DMS 273 treated with DMSO at 0.1 percent for 48 hours (cell line): ENCODE results near the gene GPR21.

Experiments used
- DNase-seq: peaks from one replicate; lab custom pipeline; 2025; lab: John Stamatoyannopoulos, UW

GPR21 gene, protein sequence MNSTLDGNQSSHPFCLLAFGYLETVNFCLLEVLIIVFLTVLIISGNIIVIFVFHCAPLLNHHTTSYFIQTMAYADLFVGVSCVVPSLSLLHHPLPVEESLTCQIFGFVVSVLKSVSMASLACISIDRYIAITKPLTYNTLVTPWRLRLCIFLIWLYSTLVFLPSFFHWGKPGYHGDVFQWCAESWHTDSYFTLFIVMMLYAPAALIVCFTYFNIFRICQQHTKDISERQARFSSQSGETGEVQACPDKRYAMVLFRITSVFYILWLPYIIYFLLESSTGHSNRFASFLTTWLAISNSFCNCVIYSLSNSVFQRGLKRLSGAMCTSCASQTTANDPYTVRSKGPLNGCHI

DNA sequence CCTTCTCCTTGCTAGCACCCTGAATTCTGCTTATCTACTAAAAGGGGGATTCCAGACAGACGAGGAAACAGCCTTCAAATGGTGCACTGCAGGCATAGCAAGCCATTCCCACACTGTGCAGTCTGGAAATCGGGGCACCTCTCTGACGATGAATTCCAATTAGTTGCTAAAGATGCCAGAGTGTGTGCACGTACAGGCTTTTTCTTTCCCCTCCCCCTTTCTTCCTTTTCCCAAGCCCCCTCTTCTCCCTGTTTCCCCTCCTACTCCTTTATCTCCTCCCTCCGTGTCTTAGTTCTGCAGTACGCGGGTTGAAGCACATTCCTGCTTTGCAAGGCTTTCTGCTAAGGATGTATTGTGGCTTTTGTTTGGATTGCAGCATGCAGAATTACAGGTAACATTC lies at the start of gene GPR21:
Gene GPR21, plus strand, starts transcription at position 316 of the 400 bp plus-strand sequence. CDS start 900 bp downstream, outside the sequence.
- no peak for DNase-seq

DNA sequence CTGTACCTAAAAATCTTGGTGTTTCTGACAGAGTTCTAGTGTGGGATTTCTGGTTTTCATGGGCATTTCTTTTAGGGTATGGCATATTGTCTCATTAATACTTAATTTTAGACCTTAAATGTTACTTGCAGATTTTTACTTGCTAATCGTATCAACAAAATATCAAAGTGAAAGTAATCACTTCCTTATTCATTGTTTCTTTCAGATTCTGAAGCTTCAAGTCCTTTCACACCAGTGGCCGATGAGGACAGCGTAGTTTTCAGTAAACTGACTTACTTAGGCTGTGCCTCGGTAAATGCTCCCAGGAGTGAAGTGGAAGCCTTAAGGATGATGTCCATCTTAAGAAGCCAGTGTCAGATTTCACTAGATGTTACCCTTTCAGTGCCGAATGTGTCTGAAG lies 47.5 kb upstream of the GPR21 start:
- no peak for DNase-seq

DNA sequence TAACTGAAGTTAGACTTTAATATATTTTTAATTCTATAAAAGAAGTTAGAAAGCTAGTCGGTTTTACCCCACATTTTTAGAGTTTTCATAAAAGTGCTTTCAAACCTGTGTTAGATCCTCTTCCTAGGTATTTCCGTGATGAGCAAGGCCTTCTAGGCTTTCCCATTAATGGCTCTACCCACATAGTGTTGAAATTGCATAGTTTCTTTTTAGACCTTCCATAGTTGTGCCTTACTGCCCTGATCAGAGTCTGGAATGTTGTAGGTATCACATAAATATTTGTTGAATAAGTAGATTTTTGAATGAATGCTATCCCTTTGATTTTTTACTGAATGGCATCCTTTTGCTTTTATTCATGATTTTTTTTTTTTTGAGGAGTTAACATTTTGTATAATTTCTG lies 45.3 kb upstream of the GPR21 start:
- DNase-seq = no peak

DNA sequence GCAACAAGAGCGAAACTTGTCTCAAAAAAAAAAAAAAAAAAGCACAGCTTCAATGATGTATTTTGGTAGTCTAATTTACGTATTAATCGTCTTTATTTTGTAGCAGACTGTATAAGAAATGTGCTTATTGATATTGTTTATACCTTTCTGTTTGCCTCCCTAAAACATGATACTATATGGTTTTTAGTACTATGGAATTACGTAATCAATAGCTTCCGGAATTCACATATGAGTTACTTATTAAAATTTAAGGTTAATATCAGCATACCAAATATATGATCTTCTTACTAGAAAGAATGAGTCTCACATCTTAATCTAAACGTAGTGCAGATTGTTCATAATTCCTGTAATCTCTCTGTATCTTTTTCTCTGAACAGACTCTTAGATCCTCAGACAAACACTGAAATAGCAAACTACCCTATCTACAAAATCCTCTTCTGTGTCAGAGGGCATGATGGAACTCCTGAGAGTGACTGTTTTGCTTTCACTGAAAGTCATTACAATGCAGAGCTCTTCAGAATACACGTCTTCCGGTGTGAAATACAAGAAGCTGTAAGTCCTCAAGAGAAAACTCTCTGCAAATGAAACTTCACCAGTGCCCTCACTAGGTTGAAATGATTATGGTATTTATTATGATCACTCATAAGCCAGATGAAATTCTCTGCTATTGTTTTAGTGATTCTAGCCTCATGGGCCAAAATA lies 44.4 kb upstream of the GPR21 start:
- DNase-seq = no peak

DNA sequence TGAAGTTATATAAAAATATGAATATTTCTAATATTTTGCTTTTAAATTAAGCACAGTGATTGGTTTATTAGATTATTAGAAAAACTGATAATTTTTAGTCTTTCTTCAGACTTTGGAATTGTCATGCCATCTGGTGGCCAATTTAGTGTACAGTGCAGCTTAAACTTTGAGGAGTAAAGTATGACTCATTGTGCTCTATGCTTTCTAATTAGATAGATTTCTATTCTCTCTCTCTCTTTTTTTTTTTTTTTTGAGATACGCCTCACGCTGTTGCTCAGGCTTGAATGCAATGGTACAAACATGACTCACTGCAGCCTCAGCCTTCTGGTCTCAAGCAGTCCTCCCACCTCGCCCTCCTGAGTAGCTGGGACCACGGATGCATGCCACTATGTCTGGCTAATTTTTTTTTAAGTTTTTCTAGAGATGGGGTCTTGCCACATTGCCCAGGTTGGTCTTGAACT lies 42.1 kb upstream of the GPR21 start:
- DNase-seq = no peak

DNA sequence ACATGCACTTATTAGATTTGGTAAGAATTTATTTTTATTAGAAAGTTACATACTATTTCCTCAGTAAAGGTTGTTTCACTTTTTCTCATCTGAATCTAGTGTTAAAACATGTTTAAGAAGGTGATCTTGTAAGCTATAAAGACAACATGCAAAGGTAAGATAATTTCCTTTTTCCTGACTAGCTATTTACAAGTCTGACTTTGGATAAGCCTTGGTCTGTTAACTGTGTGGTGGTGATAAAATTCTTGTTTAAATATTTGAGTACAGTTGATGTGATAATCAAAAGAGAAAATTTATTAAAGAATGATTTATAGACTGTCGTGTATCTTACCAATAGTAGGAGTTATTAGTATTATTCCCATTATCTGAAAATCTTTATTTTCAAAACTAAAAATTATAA lies 36.9 kb upstream of the GPR21 start:
- no peak for DNase-seq

DNA sequence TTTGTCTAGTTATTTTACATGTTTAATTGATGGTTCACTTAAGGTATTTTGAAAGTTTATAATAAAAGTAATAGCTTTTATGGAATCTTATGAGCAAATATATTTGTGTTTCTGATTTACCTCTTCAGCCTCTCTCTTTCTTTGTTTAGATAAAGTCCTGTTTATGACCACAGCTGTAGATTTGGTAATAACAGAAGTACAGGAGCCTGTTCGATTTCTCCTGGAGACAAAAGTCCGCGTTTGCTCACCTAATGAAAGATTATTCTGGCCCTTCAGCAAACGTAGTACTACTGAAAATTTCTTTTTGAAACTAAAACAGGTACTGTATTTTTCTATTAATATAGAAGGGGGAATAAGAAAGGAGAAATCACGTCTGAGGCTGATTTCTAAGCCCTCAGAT lies 35.0 kb upstream of the GPR21 start:
- DNase-seq = no peak

DNA sequence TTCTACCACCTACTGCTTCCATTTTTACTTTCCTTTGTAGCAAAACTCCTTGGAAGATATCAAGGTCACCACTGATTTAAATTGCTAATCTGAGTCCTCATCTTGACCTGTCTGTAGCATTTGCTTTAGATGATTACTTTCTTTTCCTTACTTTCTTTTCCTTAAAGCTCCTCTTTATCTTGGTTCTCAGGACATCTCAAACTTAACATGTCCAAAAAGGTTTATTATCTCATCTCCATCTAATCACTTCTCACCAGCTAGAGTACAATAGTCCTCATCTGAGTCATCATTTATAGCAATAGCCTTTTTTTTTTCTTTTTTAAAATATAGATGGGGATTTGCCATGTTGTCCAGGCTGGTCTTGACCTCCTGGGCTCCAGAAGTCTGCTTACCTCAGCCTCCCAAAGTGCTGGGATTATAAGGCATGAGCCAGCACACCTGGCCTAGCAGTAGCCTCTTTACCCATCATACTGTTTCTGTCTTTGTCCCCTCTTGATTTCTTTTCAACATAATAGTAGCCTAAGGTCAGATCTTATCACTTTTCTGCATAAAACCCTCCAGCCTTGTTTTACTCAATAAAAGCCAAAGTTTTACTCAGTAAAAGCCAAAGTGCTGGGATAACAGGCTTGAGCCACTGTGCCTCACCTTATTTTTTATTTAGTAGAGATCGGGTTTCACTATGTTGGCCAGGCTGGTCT lies 32.9 kb upstream of the GPR21 start:
- no peak for DNase-seq

DNA sequence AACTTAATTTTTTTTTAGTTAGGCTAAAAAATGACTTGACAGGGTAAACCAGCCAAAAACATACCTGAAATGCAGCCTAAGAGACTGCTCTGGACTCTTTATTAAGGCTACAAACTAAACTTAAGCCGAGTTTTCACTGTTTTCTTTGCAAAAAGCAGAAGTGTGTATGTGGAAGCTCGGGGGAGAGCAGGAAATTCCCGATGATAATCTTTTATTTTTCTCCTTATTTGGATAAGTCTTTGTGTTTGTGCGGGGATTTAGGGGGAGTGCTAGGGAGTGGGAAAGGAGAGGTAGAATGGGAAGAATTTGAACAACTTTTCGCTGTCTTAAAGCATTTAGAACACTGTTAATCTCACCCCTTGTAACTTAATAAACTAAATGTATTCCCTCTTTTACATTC lies 30.7 kb upstream of the GPR21 start:
- DNase-seq = no peak

DNA sequence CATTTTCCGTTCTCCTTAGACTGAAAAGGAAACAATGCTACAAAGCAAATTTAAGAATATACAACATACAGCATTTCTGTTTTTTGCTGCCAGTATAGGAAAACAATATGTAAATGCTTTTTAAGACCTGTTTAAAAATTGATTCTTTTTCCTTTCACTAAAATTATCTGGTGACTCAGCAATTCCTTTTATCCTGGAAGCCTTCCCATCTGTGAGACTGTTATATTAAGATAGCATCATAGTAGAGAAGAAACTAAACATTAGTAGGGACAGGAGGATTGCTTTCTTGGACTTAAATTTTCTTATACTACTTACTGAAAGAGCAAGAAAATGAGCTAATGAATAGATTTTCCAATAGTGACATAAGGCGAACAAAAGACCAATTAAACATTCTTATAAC lies 30.0 kb upstream of the GPR21 start:
- no peak for DNase-seq

DNA sequence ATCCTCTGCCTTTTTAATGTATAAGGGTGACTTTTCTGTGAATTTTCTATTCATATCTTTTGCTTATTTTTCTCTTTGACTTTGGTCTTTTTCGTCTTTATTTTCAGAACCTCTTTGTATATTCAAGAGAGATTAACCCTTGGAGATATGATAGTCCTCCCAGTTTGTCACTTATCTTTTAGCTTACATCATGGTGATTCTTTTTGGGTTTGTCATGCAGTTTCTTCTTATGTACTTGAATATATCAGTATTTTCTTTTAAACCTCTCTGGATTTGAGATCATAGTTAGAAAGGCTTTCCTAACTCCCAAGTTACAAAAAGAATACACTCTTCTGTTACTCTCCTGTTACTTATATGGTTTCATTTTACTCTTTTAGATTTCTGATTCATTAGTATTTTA lies 27.5 kb upstream of the GPR21 start:
- no peak for DNase-seq

DNA sequence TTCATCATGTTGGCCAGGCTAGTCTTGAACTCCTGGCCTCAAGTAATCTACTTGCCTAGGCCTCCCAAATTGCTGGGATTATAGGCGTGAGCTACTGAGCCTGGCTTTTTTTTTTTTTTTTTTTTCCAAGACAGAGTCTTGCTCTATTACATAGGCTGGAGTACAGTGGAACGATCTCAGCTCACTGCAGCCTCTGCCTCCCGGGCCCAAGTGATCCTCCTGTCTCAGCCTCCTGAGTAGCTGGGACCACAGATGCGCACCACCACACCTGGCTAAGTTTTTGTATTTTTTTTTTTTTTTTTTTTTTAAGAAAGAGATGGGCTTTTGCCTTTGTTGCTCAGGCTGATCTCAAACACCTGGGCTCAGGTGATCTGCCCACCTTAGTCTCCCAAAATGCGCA lies 26.2 kb upstream of the GPR21 start:
- DNase-seq = no peak

DNA sequence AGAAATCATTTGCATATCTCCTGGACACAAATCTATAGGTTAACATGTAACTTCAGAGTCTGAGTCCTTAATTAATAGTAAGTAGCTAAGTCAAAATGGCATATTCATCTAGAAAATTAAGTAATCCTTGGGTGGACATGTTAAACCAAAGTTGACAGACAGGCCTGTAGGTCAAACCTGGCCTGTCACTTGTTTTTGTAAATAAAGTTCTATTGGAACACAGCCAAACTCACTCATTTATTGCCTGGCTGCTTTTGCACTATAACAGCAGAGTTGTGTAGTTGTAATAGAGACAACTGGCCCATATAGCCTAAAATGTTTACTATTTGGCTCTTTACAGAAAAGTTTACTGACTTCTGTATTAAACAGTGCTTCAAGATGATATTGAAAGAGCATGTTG lies 24.6 kb upstream of the GPR21 start:
- no peak for DNase-seq

DNA sequence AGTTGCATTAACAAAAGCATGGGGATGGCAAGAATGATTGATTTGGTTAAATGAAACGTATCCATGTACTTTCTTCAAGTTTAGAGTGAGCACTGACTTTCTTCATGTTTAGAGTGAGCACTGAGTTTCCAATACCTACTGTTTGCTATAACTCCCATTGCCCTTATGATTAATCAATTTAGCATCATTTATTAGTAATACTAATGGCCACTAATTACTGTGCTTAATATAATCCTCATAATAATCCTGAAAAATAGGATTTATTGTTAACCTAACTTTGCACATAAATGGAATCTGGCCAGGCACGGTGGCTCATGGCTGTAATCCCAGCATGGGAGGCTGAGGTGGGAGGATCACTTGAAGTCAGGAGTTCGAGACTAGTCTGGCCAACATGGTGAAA lies 22.1 kb upstream of the GPR21 start:
- no peak for DNase-seq

DNA sequence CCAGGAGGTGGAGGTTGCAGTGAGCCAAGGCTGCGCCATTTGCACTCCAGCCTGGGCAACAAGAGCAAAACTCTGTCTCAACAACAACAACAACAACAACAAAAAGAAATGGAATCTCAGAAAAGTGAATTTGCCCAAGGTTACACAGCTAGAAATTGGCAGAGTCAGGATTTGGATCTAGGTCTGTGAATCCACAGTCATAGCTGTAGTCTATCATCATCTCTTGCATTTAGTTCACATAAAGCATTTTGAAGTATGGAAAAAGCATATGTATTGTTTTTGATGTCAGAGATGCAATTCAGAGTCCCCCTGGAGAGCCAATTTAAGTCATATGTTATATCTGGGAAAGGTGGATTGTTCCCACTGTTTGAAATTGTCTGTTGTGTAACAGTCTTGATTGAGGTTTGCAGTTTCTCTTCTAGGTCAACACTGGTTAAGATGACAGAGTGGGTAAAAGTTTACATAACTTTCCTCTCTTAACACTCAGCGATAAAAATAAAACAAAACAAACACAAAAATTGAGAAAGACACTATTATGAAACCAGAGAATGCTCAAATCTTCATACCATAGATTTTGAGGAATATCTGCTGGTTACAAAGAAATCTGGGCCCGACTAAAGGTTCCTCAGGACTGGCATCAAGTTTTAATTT lies 21.5 kb upstream of the GPR21 start:
- no peak for DNase-seq

DNA sequence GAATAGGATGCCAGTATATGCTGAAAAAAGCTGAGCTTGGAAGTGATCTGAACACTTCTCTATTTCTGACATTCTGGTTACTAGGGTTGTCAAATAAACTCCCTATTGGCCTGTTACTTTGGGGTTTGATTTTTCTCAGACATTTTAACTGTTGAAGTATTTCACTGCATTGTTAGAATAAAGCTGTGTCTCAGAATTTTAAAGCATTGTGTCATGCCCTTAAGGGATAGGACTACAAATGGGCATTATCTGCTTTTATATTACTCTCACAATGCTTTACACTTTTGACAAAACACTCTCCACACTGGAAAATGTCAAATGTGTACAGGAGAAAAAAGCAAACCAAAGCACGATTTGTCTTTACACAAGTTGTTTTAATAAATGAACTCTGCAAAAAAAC lies 16.8 kb upstream of the GPR21 start:
- DNase-seq = no peak

DNA sequence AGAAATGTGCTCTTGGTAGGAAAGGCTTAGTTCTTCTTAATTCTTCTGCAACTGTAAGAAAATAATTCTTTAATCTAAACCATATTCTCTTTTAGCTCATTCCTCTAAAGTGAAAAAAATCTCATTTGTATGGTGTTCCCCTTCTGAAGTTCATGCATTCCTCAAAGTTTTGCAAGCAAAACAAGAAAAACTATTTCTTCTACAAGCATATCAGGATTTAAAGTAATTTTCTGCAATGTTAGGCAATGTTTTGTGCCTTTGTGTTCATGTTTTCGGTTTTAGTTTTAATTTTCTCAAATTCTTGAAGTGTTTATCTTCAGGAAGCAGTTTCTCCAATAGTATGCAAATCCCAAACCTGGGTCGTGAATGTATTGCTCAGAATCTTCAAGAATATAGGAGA lies 12.7 kb upstream of the GPR21 start:
- DNase-seq = no peak

DNA sequence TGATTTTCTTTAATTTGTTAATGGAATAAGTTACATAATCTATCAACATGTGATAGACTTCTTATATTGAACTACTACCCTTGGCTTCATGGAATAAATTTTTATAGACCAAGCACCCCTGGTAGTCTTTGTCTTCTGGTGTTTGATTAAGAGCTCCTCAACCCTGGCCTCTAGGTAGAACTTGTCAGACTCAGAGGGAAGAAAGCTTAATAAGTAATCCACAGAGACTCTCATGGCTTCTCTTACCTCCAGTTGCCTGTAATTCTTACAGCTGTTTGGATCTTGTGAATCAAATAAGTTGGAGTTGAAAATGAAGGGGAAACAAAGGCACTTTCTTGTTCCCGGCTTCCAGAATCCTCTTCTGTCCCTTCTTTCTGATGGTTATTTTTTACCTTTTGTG lies 7.0 kb upstream of the GPR21 start:
- no peak for DNase-seq

DNA sequence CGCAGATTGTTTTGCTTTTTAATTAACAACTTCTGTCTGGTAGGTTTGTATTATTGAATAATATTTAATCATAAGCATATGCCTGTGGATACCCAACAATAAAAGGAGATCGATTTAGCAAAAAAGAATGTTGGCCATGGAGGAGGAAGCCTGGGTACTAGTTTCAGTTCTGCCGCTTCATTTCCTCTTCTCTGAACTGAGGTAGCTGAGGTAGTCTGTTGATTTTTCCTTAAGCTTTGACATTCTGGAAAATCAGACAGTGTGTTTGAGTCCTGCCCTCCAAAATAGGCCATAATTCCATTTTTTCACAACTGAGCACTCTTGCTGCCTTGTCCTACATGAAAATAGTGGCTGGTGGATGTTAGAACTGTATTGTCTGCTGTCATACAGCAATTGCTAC lies 6.0 kb upstream of the GPR21 start:
- no peak for DNase-seq

DNA sequence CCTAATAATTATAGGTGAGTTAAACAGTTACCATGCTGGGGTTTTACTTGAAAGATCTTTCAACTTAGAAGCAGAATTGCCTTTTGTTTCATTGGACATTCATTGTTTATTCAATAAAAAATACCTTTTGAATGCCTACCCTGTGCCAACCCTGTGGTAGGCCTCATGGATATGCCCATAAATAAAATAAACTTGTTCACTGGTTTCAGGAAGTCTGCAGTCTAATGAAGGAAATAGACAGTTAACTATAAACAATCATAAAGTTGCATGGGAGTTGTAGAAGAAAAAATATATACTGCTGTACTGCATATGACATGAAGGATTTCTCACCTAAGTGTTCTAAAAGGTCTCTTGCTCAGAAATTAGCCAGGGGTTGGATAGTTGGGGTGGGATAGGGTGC lies 5.3 kb upstream of the GPR21 start:
- DNase-seq = no peak

DNA sequence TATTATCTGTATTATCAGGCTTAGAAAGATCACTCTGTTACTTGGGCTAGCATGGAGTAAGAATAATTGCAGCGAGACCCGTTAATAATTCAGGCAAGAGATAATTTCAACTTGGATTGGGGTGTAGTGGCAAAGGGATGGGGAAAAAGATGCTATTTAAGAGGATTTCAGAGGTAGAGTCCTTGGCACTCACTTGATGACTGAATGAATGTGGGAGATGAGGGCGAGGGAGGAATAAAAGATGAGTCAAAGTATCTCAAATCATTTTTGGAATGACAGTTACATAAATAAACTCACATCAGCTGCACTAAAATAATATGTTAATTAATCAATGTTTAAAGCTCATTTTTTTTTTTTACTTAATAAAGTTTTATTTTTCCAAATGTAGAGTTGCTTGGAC lies 4.5 kb upstream of the GPR21 start:
- no peak for DNase-seq

DNA sequence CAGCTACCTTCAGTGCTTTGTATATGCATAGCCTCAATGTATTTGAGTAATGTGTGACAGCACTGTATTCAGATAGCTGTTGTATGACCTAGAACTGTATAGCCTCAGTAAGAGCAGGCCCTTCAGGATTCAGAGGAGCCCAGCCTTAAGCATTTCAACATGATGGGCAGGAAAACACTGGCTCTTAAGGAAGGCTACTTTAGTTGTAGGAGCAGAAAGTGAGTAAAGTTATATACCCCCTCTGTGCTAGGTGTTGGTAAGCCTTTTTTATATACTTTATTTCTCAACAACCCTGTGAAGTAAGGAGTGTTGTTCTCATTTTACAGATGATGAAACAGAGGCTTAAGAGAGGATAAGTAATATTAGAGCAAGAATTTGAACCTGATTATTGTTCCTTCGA lies 1.5 kb upstream of the GPR21 start:
- no peak for DNase-seq
